A673 (cell line): ENCODE measurements around the gene ADAMTS2. TPM values are rescaled to one million over a fixed set of nuclear protein-coding genes. Genes with fewer than 3 reads are reported as not detected.

Experiments
- BruUV-seq: library from RNA; stranded (reverse); fragments of 400-500 nt; replicated peaks from 2 replicates; lab custom pipeline; 2021; lab: Mats Ljungman, UMichigan
- CTCF ChIA-PET: fragments of 300-600 bp; sonication (Branson Sonifier 250); formaldehyde crosslinking; loops from one replicate; lab custom pipeline; 2022; ENCODE audit warnings: antibody characterized with exemption; lab: Charles Lee
- POLR2A ChIA-PET: fragments of 300-600 bp; sonication (Branson Sonifier 250); formaldehyde crosslinking; loops from one replicate; lab custom pipeline; 2022; ENCODE audit warnings: antibody characterized with exemption; ENCODE audit not compliant: low non-redundant PET; lab: Charles Lee
- DNase-seq: peaks from one replicate; pipeline ENCODE4 v3.0.0-alpha.2; 2015; ENCODE audit warnings: low spot score
- H3K27ac ChIP-seq: fragments of 200-600 bp; sonication (generic); 2 replicates; pipeline ENCODE4 v1.5.1; 2016; ENCODE audit warnings: mixed run types, low read depth, mild to moderate bottlenecking, mixed read lengths, antibody characterized with exemption, low read length; ENCODE audit not compliant: poor library complexity, severe bottlenecking
- H3K27me3 ChIP-seq: fragments of 200-600 bp; sonication (generic); replicated peaks from 2 replicates; pipeline ENCODE4 v1.6.1; 2017; ENCODE audit warnings: mixed run types, low read depth, mild to moderate bottlenecking, mixed read lengths, antibody characterized with exemption, low read length; ENCODE audit not compliant: insufficient read depth, poor library complexity
- H3K36me3 ChIP-seq: fragments of 200-600 bp; sonication (generic); 2 replicates; pipeline ENCODE4 v1.6.1; 2016; ENCODE audit warnings: mixed run types, mild to moderate bottlenecking, mixed read lengths, antibody characterized with exemption, low read length; ENCODE audit not compliant: insufficient read depth, poor library complexity, severe bottlenecking
- H3K4me1 ChIP-seq: fragments of 200-600 bp; sonication (generic); 2 replicates; pipeline ENCODE4 v1.6.1; 2017; ENCODE audit warnings: mixed run types, mild to moderate bottlenecking, mixed read lengths, antibody characterized with exemption, low read length; ENCODE audit not compliant: insufficient read depth, poor library complexity, severe bottlenecking
- H3K4me3 ChIP-seq: fragments of 200-600 bp; sonication (generic); 2 replicates; pipeline ENCODE4 v1.5.1; 2016; ENCODE audit warnings: low read depth, mixed run types, mild to moderate bottlenecking, mixed read lengths, low read length; ENCODE audit not compliant: poor library complexity, severe bottlenecking
- H3K9me3 ChIP-seq: fragments of 200-600 bp; sonication (generic); 2 replicates; pipeline ENCODE4 v1.6.1; 2016; ENCODE audit warnings: mixed run types, low read depth, mild to moderate bottlenecking, mixed read lengths, antibody characterized with exemption, low read length; ENCODE audit not compliant: poor library complexity, severe bottlenecking
- EZH2 ChIP-seq: fragments of 200-600 bp; sonication (generic); IDR thresholded peaks from 2 replicates; pipeline ENCODE4 v1.6.1; 2017; ENCODE audit warnings: borderline replicate concordance, low read depth, mild to moderate bottlenecking, mixed read lengths, antibody characterized with exemption, low read length; ENCODE audit not compliant: poor library complexity, severe bottlenecking
- intact Hi-C: fragments of 100-400 bp; cut with micrococcal nuclease; formaldehyde crosslinking; loops from one replicate; pipeline ENCODE4 v1.10.0; 2022; ENCODE audit not compliant: unreplicated experiment
- total RNA-seq: library from RNA; stranded (reverse); gene quantifications from 2 replicates; pipeline ENCODE4 v1.2.3, GENCODE V29; 2021
- TF ChIP-seq, protein P1 (sequence below): fragments of 300-800, 200-600 bp; sonication (generic); conservative IDR thresholded peaks from 2 replicates; pipeline ENCODE4 v1.5.1; 2017; ENCODE audit warnings: low read depth, mild to moderate bottlenecking, antibody characterized with exemption, low read length, moderate library complexity, mixed read lengths

ADAMTS2 gene
- total RNA-seq, 1 experiment from 2014 or later = 0.39 TPM

- Histone ChIP-seq H3K27me3 (peaks cover 32% of the 10 kb centered on the region), H3K4me1 (peaks cover 7% of the 10 kb centered on the region), H3K27ac (no peak overlapping the region), H3K4me3 (no peak overlapping the region), H3K36me3 (no peaks in the 10 kb centered on the region), H3K9me3 (no peaks in the 10 kb centered on the region)
- ChIA-PET CTCF (no interaction called here), POLR2A (no interaction called here)
- DNase-seq = no peak
- intact Hi-C loops = no loop called here
- TF ChIP-seq, protein P1, sequence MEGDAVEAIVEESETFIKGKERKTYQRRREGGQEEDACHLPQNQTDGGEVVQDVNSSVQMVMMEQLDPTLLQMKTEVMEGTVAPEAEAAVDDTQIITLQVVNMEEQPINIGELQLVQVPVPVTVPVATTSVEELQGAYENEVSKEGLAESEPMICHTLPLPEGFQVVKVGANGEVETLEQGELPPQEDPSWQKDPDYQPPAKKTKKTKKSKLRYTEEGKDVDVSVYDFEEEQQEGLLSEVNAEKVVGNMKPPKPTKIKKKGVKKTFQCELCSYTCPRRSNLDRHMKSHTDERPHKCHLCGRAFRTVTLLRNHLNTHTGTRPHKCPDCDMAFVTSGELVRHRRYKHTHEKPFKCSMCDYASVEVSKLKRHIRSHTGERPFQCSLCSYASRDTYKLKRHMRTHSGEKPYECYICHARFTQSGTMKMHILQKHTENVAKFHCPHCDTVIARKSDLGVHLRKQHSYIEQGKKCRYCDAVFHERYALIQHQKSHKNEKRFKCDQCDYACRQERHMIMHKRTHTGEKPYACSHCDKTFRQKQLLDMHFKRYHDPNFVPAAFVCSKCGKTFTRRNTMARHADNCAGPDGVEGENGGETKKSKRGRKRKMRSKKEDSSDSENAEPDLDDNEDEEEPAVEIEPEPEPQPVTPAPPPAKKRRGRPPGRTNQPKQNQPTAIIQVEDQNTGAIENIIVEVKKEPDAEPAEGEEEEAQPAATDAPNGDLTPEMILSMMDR = no peak
- no peak for TF ChIP-seq EZH2
- no TSS peak for BruUV-seq
These were observed 4.8 kb downstream of the ADAMTS2 start for GRCh38 chr5:179340465-179340864.

DNA sequence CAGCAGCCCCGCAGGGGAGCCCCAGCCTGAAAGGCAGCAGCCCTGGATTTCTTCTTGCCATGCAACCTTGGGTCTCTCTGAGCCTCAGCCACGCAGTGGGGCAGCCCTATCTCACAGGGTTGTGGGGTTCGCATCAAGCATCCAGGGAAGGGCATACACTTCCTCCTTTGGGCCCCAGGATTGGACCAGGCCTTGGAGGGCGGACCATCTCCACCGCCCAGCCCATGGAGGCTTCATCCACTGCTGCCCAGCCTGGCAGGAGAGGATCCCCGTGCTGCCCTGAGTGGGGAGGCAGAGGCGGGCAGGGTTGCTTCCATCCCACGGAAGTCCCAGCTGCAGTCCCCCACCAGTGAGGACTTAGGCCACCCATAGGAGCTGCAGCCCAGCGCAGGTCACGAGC is 5.3 kb downstream of the ADAMTS2 start:
- Histone ChIP-seq H3K27ac (no peak overlapping the region), H3K27me3 (peaks cover 35% of the 10 kb centered on the region), H3K4me3 (no peak overlapping the region), H3K4me1 (peaks cover 7% of the 10 kb centered on the region), H3K9me3 (no peaks in the 10 kb centered on the region), H3K36me3 (no peaks in the 10 kb centered on the region)
- TF ChIP-seq, protein P1 = no peak
- TF ChIP-seq EZH2 = no peak
- ChIA-PET CTCF (no interaction called here), POLR2A (no interaction called here)
- no TSS peak for BruUV-seq
- intact Hi-C loops = no loop called here
- no peak for DNase-seq

DNA sequence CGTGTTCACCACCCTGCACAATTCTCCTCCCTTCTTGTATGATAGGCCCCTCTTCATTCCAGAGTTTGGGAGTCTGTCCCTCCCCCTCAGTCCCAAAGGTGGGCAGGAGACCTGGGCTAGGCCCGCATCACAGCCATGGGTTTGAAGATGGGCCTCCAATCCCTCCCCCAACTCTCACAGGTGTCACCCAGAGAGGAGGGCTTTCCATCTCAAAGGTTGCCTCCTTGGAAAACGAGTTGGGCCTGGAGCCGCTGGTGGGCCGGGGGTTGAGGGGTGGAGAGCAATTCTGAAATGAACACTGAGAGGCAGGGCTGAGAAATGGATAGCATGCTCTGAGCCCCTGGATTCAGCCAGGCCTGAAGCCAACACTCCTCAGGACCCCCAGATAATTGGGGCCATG is 6.2 kb downstream of the ADAMTS2 start:
- H3K4me3 ChIP-seq = no peak overlapping the region
- no peaks in the 10 kb centered on the region for H3K9me3 ChIP-seq
- peaks cover 34% of the 10 kb centered on the region for H3K27me3 ChIP-seq
- H3K4me1 ChIP-seq = no peaks in the 10 kb centered on the region
- intact Hi-C loops = no loop called here
- no TSS peak for BruUV-seq
- POLR2A ChIA-PET = no interaction called here
- no peak overlapping the region for H3K27ac ChIP-seq
- TF ChIP-seq, protein P1 = no peak
- TF ChIP-seq EZH2 = no peak
- no peak for DNase-seq
- no peaks in the 10 kb centered on the region for H3K36me3 ChIP-seq
- CTCF ChIA-PET = no interaction called here
